ENCODE results near the gene TIAM2.
A peak's percentile ranks its signal among the peaks of the same experiment; 100 is the strongest.

TIAM2 gene

DNA sequence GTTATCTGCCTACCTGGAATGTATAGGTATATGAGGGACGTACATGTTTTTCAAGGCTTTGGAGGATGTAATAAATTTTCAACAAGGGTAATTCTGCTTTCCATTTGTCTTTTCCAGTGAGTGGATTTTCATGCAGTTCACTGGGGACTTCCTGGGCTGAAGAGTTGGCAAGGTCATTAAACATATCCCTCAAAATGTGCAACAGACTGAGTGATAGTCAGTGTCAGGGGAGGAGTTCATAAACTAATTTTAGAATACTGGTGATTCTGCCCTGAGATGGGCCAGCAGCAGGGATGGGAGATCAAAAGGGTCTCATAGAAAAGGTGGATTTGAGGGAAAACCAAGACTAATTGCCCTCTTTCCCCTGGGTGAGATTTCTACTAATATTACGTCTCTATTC is 146.4 kb downstream of the TIAM2 start:
- no peak for DNase-seq

DNA sequence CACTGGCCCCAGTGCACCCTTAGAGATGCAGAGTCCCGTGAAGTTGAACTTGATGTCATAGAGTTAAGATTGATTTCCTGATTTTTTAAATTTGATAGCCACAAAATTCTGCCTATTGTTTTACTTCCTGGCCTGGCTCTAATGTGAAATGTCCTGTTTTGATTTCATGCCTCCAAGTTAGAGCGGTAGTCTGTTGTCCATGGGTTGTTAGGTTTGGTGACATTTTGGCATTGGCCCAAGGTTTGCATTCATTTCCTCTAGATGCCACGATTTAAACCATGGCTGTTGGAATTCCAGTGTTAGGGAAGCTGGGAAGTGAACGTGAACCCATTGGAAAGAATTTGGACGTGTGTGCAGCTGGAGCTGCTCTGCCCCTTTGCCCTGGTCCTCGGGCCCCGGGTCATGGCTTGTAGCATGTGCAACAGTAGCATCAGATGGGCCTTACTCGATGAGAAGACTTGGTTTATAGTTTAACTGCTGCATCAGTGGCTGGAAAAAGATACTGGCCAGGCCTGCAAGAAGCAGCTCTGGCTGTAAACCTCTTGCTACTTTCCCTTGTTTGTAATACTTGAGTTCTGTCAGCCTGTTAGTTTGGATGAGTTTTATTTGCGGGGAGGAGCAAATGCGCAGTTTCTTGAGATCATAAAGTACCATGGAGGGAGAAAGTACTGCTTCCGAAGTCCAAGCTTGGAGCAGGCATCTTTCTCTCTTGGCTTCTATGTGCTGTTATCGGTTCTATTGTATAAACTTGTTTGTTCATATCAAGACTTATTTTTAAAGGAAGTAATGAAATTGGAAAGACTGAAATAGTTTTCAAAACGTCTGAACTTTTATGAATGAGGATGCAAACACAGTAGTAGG is 147.3 kb downstream of the TIAM2 start:
- DNase-seq, result no peak

DNA sequence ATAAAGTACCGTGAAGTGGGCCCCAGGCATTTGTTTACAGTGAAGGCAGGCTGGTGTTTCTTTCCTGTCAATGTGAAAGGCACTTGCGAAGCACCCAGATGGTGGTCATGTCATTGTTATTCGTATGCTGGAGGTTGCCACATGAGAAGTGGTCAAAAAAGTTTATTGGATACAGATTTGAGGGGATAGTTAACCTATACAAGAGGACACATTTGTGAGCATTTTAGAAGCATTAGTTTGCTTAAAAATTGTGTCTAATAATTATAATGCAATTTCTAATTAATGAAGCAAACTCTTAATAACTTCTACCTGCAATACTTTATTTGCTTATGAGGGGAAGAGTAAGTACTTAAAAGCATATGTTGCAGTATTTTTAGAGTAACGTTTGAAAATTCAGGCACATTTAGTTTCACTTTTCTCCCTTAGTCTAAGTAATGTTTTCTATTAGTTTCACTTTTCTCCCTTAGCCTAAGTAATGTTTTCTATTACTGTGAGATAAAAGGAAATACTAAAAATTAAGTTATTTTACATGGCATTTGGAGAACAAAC is 148.0 kb downstream of the TIAM2 start:
- DNase-seq, result no peak

DNA sequence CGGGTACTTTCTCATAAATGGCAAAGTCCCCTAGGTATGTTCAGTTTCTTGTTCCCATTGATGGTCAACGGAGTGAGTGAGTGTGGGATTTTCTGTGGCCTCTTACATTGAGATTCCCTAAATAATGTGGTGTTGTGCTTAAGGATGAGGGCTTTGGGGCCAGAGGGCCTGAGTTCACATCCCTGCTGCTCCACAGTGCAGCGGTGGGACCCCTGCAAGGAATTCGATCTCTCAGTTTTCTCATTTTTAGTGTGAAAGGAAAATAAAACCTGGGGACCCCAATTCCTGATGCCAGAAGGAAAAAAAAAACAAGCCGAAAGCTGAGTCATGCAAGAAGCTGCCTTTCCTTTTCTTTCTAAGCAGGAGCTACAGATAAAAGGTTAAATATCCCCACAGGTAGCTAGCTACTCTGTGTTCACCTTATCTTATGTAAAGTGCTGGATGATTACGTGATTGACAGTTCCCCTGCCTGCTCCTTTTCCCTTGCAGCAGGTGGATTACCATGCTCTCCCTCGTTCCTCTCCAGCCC is 148.5 kb downstream of the TIAM2 start:
- DNase-seq, result no peak

- DNase-seq, result no peak
These were observed 151.1 kb downstream of the TIAM2 start for GRCh38 chr6:155146205-155146604.

GRCh38 chr6:155147958-155148663 is 153.0 kb downstream of the TIAM2 start:
- no peak for DNase-seq

GRCh38 chr6:155150967-155151671 is 156.0 kb downstream of the TIAM2 start:
- no peak for DNase-seq

GRCh38 chr6:155152211-155153076 is 157.3 kb downstream of the TIAM2 start:
- DNase-seq, result no peak

GRCh38 chr6:155154158-155154830 is 159.2 kb downstream of the TIAM2 start:
- DNase-seq, result no peak

GRCh38 chr6:155155787-155156447 is 160.8 kb downstream of the TIAM2 start:
- no peak for DNase-seq

GRCh38 chr6:155157101-155157500 is 162.0 kb downstream of the TIAM2 start:
- DNase-seq, result no peak

DNA sequence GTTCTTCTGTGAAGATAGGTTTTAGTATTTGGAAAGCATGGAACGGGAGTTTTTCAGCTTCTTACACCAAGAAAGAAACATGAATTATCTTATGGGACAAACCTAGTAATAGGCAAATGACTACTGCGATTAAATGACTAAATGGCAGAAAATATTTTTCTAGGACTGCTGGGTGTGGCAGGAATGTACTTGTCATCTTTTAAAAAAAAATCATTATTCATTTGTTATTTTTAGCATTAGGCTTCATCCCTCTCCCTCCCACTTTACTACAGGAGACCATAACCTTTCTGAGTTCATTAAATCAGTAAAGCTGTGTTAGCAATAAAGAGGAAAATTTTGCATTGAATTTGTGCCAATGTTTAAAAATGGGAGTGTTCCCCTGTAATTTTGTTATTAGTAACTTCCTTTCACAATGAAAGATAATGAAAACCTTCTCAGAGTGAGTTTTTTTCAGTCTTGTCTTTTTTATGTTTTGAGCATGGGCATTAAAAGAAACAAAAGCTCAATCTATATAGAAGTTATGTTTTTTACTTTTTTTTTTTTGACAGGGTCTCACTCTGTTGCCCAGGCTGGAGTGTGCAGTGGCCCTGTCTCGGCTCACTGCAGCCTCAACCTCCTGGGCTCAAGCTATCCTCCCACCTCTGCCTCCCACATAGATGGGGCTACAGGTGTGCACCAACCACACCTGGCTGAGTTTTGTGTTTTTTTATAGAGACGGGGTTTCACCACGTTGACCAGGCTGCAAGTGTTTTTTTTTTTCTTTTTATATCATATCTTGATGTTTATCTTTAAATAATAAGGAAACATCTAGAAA is 163.1 kb downstream of the TIAM2 start:
- DNase-seq, result no peak

GRCh38 chr6:155162682-155163081 is 167.6 kb downstream of the TIAM2 start:
- DNase-seq, result no peak

GRCh38 chr6:155163601-155164000 is 168.5 kb downstream of the TIAM2 start:
- DNase-seq, result no peak

GRCh38 chr6:155165029-155165710 is 170.1 kb downstream of the TIAM2 start:
- no peak for DNase-seq

GRCh38 chr6:155170519-155170918 is 175.4 kb downstream of the TIAM2 start:
- DNase-seq, result no peak

GRCh38 chr6:155171109-155171746 is 176.1 kb downstream of the TIAM2 start:
- DNase-seq, result peak; percentile 51

DNA sequence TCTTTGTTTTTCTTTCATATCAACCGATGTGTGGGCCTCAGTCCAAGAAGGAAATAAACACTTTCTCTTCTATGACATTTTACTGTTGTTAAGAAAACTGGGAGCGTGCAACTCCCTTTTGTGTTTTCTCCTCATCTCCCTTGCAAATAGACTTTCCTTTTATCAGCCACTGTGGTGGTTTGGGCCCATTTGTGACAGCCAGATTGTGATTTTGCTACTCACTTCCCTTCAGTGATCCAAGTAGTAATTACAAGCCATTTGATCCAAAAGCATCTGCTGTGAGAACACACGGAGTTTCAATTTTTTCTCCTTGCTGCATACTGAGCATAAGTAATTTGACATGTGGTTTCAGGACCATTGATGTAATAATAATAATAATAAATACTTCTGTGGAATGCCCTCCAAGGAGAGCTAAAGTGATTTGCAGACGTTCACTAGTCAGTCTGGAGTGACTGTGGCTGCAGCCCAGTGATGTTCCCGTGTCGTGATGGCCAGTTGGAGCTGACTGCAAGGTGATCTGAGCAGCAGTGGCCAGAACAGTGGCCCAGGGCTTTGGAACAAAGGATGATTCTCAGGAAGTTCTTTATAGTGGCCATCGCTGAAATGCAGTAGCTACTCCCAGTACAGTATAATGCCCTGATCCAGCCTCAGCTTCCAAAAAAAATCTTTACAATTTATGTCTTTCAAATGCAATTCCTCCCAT is 176.8 kb downstream of the TIAM2 start:
- no peak for DNase-seq

All from NK-92 treated with Interleukin-12 subunit alpha and Interleukin-12 subunit beta, amount 100 ng/mL, for 24 hours (cell line).